ENCODE data around the gene ALAS1. TPM values are rescaled to one million over a fixed set of nuclear protein-coding genes. Genes with fewer than 3 reads are reported as not detected.

The ALAS1 gene
- total and polyA plus RNA-seq, 2 of the 13 experiments (the other 11 are each of a cell fraction or from before 2014, with no cell fraction given) = 36.0 to 43.2 TPM

- BruUV-seq (replicated peaks) = no TSS peak
- no peaks in the 10 kb centered on the region for H3K9me3 ChIP-seq (ENCODE audit: low read length)
- POLR2A ChIA-PET = interaction anchor here (1.6 to 5.9 kb wide), 2 partner anchors 12 to 53 kb away, joined by 5 to 126 read pairs; partner anchors contain the start of genes GLYCTK and PPM1M
- no peak overlapping the region for H3K4me2 ChIP-seq (ENCODE audit: low read depth, low read length)
- no peak for ATAC-seq
- no peaks in the 10 kb centered on the region; a peak in 1 of 5 replicates for H3K27me3 ChIP-seq (ENCODE audit: control insufficient read depth in 1 of 2, insufficient read depth in 2 of 2, low read length in 2 of 2)
- CTCF ChIA-PET (ENCODE audit: low intra/inter-chr PET ratio, low total read pairs) = no interaction called here
- peaks cover 21 to 44% of the 10 kb centered on the region in 2 experiments for H3K36me3 ChIP-seq (replicated peaks in 1 of 2; ENCODE audit: control insufficient read depth in 1 of 2, insufficient read depth in 2 of 2, low read length in 2 of 2)
- H3K27ac ChIP-seq (ENCODE audit: extremely low read length, insufficient read depth, low read length) = no peak overlapping the region
- in situ Hi-C loops (cut with HindIII; ENCODE audit: extremely low pct_ligation_motif_present, low pct_unique_long_range_greater_than_20kb) (no loop called here), intact Hi-C loops (cut with micrococcal nuclease; ENCODE audit: unreplicated experiment) (no loop called here)
- DNase-seq (ENCODE audit: low spot score) = no peak
- 91% methylated on average over 3 of the region's 3 CpGs for WGBS (ENCODE audit: low lambda C conversion rate)
- peaks cover 25% of the 10 kb centered on the region for H3K79me2 ChIP-seq (ENCODE audit: insufficient read depth, low read length)
- H3K4me1 ChIP-seq (ENCODE audit: insufficient read depth, low read length) = peaks cover 32% of the 10 kb centered on the region
- H4K20me1 ChIP-seq (ENCODE audit: insufficient read depth, low read length) = peaks cover 27% of the 10 kb centered on the region
- H3K4me3 ChIP-seq (replicated peaks in 1 of 3; ENCODE audit: insufficient read depth in 1 of 3, low read depth in 2 of 3, low read length in 3 of 3) = no peak overlapping the region
- FAIRE-seq = no peak
- no peak overlapping the region for H3K9ac ChIP-seq (ENCODE audit: insufficient read depth, low read depth, low read length)
- H2AFZ ChIP-seq (ENCODE audit: low read length) = no peak overlapping the region
- no peak for TF ChIP-seq MBNL3 (CRISPR knock-in tag; conservative IDR thresholded peaks at IDR 0.05)
- TF ChIP-seq HNF1B (CRISPR knock-in tag; IDR thresholded peaks at IDR 0.05) = no peak
- TF ChIP-seq ZNF10 (CRISPR knock-in tag; IDR thresholded peaks at IDR 0.05; ENCODE audit: borderline replicate concordance, low read depth) = no peak
- no peak for TF ChIP-seq IKZF1 (IDR thresholded peaks at IDR 0.05)
- TF ChIP-seq TBP (CRISPR knock-in tag; IDR thresholded peaks at IDR 0.05) = no peak
- no peak for TF ChIP-seq CREM (IDR thresholded peaks at IDR 0.05)
- no peak for TF ChIP-seq CREM (CRISPR knock-in tag; IDR thresholded peaks at IDR 0.05)
- TF ChIP-seq PCBP2 (optimal IDR thresholded peaks at IDR 0.05; ENCODE audit: low read depth, low read length, poor library complexity, severe bottlenecking) = no peak
- no peak for TF ChIP-seq KLF12 (CRISPR knock-in tag; IDR thresholded peaks at IDR 0.05; ENCODE audit: borderline replicate concordance)
- no peak for TF ChIP-seq HES4 (CRISPR knock-in tag; IDR thresholded peaks at IDR 0.05; ENCODE audit: borderline replicate concordance)
- no peak for TF ChIP-seq KDM6A (CRISPR knock-in tag; IDR thresholded peaks at IDR 0.05; ENCODE audit: low read depth)
- no peak for TF ChIP-seq ZKSCAN1 (IDR thresholded peaks at IDR 0.05; ENCODE audit: low read length)
- TF ChIP-seq TMF1 (CRISPR knock-in tag; IDR thresholded peaks at IDR 0.05; ENCODE audit: low read depth) = no peak
- TF ChIP-seq ZNF337 (CRISPR knock-in tag; IDR thresholded peaks at IDR 0.05; ENCODE audit: borderline replicate concordance, low read depth) = no peak
- no peak for TF ChIP-seq KAT8 (CRISPR knock-in tag; IDR thresholded peaks at IDR 0.05)
- TF ChIP-seq SUZ12 (IDR thresholded peaks at IDR 0.05; ENCODE audit: low read depth, low read length) = no peak
- TF ChIP-seq ZNF616 (CRISPR knock-in tag; IDR thresholded peaks at IDR 0.05; ENCODE audit: low read depth) = no peak
Observed at GRCh38 chr3:52233968-52234367, 36.0 kb downstream of the ALAS1 start.

All from HepG2 (cell line).